Parathyroid adenoma (tissue), 2 donors: ENCODE results near the gene ZFP42.

Experiments
- H2AFZ ChIP-seq: fragments of 300-600 bp; sonication (generic); one replicate; pipeline ENCODE4 v1.7.0; 2017; ENCODE audit warnings: antibody characterized with exemption, mild to moderate bottlenecking
- H3K27ac ChIP-seq: fragments of 300-600 bp; sonication (generic); one replicate; pipeline ENCODE4 v1.7.0; 2017
- H3K27me3 ChIP-seq: fragments of 300-600 bp; sonication (generic); one replicate; pipeline ENCODE4 v1.7.0; 2017; ENCODE audit warnings: low read length; ENCODE audit not compliant: control insufficient read depth, insufficient read depth
- H3K36me3 ChIP-seq: fragments of 300-600 bp; sonication (generic); one replicate; pipeline ENCODE4 v1.7.0; 2017; ENCODE audit warnings: low read length; ENCODE audit not compliant: control insufficient read depth, insufficient read depth
- H3K4me1 ChIP-seq: fragments of 300-600 bp; sonication (generic); one replicate; pipeline ENCODE4 v1.7.0; 2017; ENCODE audit warnings: control low read depth
- H3K4me2 ChIP-seq: fragments of 300-600 bp; sonication (generic); one replicate; pipeline ENCODE4 v1.7.0; 2017; ENCODE audit warnings: low read length
- H3K4me3 ChIP-seq: fragments of 300-600 bp; sonication (generic); one replicate; pipeline ENCODE4 v1.7.0; 2017; ENCODE audit warnings: low read depth, low read length
- H3K79me2 ChIP-seq: fragments of 300-600 bp; sonication (generic); one replicate; pipeline ENCODE4 v1.7.0; 2017; ENCODE audit warnings: control low read depth
- H3K9ac ChIP-seq: fragments of 300-600 bp; sonication (generic); one replicate; pipeline ENCODE4 v1.7.0; 2017; ENCODE audit warnings: mild to moderate bottlenecking
- H3K9me3 ChIP-seq: fragments of 300-600 bp; sonication (generic); one replicate; pipeline ENCODE4 v1.7.0; 2017; ENCODE audit warnings: low read length; ENCODE audit not compliant: control insufficient read depth
- CTCF ChIP-seq: fragments of 300-600 bp; sonication (generic); IDR thresholded peaks from one replicate; pipeline ENCODE4 v1.7.0; 2017; ENCODE audit warnings: antibody characterized with exemption, mild to moderate bottlenecking
- donor health status: primary hyperparathyroidism.

Gene ZFP42

GRCh38 chr4:188008377-188008776 is 12.8 kb downstream of the ZFP42 start:
- no peaks in the 10 kb centered on the region for H3K4me1 ChIP-seq
- no peaks in the 10 kb centered on the region for H3K27me3 ChIP-seq
- H3K9me3 ChIP-seq, result no peaks in the 10 kb centered on the region
- H3K9ac ChIP-seq, result no peak overlapping the region
- H3K4me2 ChIP-seq, result no peak overlapping the region
- no peak for TF ChIP-seq CTCF
- no peaks in the 10 kb centered on the region for H3K36me3 ChIP-seq
- no peak overlapping the region for H3K4me3 ChIP-seq
- no peaks in the 10 kb centered on the region for H3K79me2 ChIP-seq
- H3K27ac ChIP-seq, result no peak overlapping the region
- H2AFZ ChIP-seq, result no peak overlapping the region

- H3K4me1 ChIP-seq, result no peaks in the 10 kb centered on the region
- no peaks in the 10 kb centered on the region for H3K79me2 ChIP-seq
- no peak overlapping the region for H3K4me2 ChIP-seq
- H3K27ac ChIP-seq, result no peak overlapping the region
- no peaks in the 10 kb centered on the region for H3K9me3 ChIP-seq
- no peak overlapping the region for H2AFZ ChIP-seq
- no peaks in the 10 kb centered on the region for H3K36me3 ChIP-seq
- H3K27me3 ChIP-seq, result no peaks in the 10 kb centered on the region
- no peak for TF ChIP-seq CTCF
- H3K9ac ChIP-seq, result no peak overlapping the region
- H3K4me3 ChIP-seq, result no peak overlapping the region
Observed at GRCh38 chr4:188012426-188012945, 16.9 kb downstream of the ZFP42 start.

GRCh38 chr4:188015025-188015940 is 19.7 kb downstream of the ZFP42 start:
- H2AFZ ChIP-seq, result no peak overlapping the region
- H3K4me3 ChIP-seq, result no peak overlapping the region

GRCh38 chr4:188016754-188017153 is 21.2 kb downstream of the ZFP42 start:
- Histone ChIP-seq H3K36me3 (no peaks in the 10 kb centered on the region), H3K9ac (no peak overlapping the region), H3K27me3 (no peaks in the 10 kb centered on the region), H3K27ac (no peak overlapping the region), H3K79me2 (no peaks in the 10 kb centered on the region), H3K4me1 (no peaks in the 10 kb centered on the region), H2AFZ (no peak overlapping the region), H3K4me2 (no peak overlapping the region), H3K4me3 (no peak overlapping the region), H3K9me3 (no peaks in the 10 kb centered on the region)
- TF ChIP-seq CTCF, result no peak

More at GRCh38 chr4:188015025-188015940, 19.7 kb downstream of the ZFP42 start:
- Histone ChIP-seq H3K27me3 (no peaks in the 10 kb centered on the region), H3K36me3 (no peaks in the 10 kb centered on the region), H3K4me1 (no peaks in the 10 kb centered on the region), H3K79me2 (no peaks in the 10 kb centered on the region), H3K27ac (no peak overlapping the region), H3K9me3 (no peaks in the 10 kb centered on the region), H3K4me2 (no peak overlapping the region), H3K9ac (no peak overlapping the region)
- no peak for TF ChIP-seq CTCF
